ENCODE results near the gene EMILIN1.

Gene EMILIN1

DNA sequence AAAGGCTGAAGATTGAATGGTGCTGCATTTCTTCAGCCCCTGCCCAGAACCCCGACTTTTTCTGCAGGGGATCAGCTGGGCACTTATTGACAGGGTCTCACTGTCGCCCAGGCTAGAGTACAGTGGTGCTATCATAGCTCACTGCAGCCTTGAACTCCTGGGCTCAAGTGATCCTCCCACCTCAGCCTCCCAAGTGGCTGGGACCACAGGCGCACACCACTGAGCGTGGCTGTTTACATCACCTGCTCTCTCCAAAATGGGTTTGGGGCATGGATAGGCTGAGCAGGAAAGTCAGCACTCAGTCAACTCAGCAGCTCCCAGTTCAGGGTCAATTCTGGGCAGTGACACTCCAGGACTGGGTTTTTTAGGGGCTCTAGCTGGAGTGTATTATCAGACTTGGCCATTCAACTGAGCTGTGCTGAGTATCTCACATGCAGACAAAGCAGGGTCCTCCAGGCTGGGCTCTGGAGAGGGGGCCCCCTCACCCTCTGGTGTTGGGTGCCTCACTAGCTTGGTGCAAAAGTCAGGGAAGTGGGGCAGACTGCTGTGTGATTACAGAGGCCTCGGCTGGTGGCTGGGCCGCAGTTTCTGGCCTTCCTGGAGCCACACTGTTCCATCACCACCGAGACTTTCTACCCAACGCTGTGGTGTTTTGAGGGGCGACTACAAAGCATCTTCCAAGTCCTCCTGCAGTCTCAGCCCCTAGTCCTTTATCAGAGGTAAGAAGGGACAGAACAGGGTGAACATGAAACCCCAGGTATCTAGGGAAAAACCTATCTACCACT lies 49.7 kb downstream of the EMILIN1 start:
- CTCF ChIA-PET, result interaction anchor here (1.4 kb wide), 1 partner anchor 42 kb away, joined by 3 read pairs; no protein-coding TSS in a partner anchor
- no peak for DNase-seq (ENCODE audit: low read depth, low spot score)
- TF ChIP-seq, protein P1, sequence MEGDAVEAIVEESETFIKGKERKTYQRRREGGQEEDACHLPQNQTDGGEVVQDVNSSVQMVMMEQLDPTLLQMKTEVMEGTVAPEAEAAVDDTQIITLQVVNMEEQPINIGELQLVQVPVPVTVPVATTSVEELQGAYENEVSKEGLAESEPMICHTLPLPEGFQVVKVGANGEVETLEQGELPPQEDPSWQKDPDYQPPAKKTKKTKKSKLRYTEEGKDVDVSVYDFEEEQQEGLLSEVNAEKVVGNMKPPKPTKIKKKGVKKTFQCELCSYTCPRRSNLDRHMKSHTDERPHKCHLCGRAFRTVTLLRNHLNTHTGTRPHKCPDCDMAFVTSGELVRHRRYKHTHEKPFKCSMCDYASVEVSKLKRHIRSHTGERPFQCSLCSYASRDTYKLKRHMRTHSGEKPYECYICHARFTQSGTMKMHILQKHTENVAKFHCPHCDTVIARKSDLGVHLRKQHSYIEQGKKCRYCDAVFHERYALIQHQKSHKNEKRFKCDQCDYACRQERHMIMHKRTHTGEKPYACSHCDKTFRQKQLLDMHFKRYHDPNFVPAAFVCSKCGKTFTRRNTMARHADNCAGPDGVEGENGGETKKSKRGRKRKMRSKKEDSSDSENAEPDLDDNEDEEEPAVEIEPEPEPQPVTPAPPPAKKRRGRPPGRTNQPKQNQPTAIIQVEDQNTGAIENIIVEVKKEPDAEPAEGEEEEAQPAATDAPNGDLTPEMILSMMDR (IDR thresholded peaks at IDR 0.05; ENCODE audit: insufficient read depth, low read length, missing control alignments), result no peak
- POLR2A ChIA-PET, result no interaction called here
- no peak overlapping the region for H3K4me3 ChIP-seq (ENCODE audit: low read depth, low read length)

DNA sequence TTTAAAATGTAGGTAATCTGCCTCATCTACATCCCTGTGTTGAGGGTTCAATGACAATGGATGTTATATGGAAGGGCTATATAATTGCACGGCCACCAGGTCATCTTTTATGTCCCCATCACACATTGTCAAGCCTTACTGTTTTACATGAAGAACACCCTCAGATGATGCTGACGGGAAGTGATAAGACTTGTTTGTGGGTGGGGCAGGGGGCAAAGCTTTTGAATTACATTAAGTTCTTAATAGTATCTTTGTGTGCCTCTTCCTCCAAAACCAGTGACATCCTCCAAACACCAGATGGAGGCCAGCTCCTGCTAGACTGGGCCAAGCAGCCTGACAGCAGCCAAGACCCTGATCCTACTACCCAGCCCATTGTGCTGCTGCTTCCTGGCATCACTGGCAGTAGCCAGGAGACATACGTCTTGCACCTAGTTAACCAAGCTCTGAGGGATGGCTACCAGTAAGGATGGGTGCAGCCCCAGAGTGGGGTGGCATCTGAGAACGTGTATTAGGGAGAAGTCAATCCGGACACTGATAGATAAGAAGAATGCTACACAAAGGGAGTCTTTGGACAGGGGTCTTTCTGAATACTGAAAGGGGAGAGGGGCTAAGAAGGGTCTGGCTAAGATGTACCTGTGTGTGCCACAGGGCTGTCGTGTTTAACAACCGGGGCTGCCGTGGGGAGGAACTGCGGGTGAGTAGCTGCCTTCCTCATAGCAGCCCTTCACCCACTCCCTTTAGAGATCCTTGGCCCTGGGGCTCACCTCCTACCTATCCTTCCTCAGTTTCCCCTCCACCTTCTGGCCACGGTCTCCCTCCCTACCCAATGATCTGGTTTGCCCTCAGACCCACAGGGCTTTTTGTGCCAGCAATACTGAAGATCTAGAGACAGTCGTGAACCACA lies 50.5 kb downstream of the EMILIN1 start:
- ChIA-PET CTCF (interaction anchor here (1.4 kb wide), 1 partner anchor 41 kb away, joined by 3 read pairs; no protein-coding TSS in a partner anchor), POLR2A (no interaction called here)
- no peak for DNase-seq (ENCODE audit: low read depth, low spot score)
- TF ChIP-seq, protein P1 (IDR thresholded peaks at IDR 0.05; ENCODE audit: insufficient read depth, low read length, missing control alignments), result no peak
- no peak overlapping the region for H3K4me3 ChIP-seq (ENCODE audit: low read depth, low read length)

DNA sequence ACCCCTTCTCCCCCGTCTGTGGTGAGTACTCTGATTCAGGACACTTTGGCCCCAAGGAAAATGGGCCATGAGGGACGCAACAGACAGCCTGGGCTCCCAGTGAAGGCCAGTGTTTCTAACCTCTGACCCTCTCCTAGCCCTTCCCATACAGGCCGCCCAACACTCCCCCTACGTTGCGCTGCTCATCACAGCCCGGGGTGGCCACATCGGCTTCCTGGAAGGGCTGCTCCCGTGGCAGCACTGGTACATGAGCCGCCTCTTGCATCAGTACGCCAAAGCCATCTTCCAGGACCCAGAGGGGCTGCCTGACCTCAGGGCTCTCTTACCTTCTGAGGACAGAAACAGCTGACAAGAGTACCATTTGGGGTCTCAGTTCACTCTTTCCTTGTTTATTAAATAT lies 52.0 kb downstream of the EMILIN1 start:
- TF ChIP-seq, protein P1 (IDR thresholded peaks at IDR 0.05; ENCODE audit: insufficient read depth, low read length, missing control alignments), result no peak
- ChIA-PET POLR2A (no interaction called here), CTCF (no interaction called here)
- no peak for DNase-seq (ENCODE audit: low read depth, low spot score)
- H3K4me3 ChIP-seq (ENCODE audit: low read depth, low read length), result no peak overlapping the region

DNA sequence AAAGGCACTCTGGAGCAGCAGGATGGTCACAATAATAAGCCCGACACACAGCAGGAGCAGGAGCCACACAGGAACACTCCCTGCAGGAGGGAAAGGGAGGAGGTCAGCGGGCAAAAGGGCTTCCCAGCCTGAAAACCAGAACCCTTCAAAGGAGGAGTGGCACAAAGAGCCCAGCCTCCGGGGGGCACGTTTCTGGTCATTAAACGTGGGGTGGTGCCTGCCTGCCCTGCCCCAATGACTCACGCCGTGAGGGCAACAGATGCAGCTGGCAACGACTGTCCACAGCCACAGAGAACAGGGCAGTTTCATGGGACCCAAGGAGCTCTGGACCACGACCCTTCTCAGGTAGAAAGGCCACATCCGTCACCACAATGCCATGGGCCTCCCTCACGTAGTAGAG lies 53.0 kb downstream of the EMILIN1 start:
- DNase-seq (ENCODE audit: low read depth, low spot score), result no peak
- ChIA-PET CTCF (interaction anchor here (1.1 to 4.2 kb wide), 6 partner anchors 9 to 61 kb away, joined by 3 to 51 read pairs (median 10); partner anchors contain the start of gene CGREF1), POLR2A (no interaction called here)
- H3K4me3 ChIP-seq (ENCODE audit: low read depth, low read length), result no peak overlapping the region
- TF ChIP-seq, protein P1 (IDR thresholded peaks at IDR 0.05; ENCODE audit: insufficient read depth, low read length, missing control alignments), result no peak

DNA sequence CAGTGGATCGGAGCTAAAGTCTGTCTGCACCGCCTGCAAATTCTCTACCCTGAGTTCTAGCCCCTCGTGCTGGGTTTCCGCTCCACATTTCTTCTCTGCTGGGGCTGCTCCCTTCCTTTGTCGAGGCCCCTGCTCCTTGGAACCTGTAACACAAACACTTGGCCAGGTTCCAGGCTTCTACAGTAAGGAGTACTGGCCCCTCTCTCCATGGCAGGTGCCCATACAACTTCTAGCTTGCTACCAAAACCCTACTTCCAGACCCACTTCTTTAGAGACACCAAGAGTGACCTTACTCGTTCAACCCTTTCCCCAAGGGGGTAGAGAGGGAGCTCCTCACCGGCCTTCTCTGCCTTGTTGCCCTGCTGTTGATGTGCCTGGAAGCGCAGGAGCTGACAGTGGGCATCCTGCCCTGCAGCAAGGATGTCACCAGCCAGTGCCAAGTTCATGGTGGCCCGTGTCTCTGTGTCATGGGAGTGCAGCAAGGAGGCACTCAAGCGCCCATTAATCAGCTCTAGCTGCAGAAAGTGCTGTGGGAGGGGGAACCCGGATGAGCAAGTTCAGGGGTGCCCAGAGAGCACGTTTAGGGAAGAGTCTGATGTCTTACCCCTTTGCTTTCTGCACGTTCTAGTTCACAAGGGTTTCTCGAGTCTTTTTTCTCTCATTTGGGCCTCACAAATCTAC lies 54.9 kb downstream of the EMILIN1 start:
- TF ChIP-seq, protein P1 (IDR thresholded peaks at IDR 0.05; ENCODE audit: insufficient read depth, low read length, missing control alignments), result no peak
- POLR2A ChIA-PET, result interaction anchor here (1.1 to 2.1 kb wide), 2 partner anchors 10 to 78 kb away, joined by 5 to 8 read pairs; partner anchors contain the start of genes ABHD1, ATRAID and SLC5A6
- CTCF ChIA-PET, result interaction anchor here (0.6 to 4.2 kb wide), 26 partner anchors 9 to 171 kb away, joined by 3 to 51 read pairs (median 4); partner anchors contain the start of genes ABHD1, CAD and TRIM54
- H3K4me3 ChIP-seq (ENCODE audit: low read depth, low read length), result peak overlapping the region; percentile 84
- DNase-seq (ENCODE audit: low read depth, low spot score), result no peak
